OCI-LY3 (cell line): ENCODE results near the gene KCTD16.

Experiments used
- H2AFZ ChIP-seq: fragments of 200-600, 300-600 bp; shearing (Covaris generic); 2 replicates; pipeline ENCODE4 v1.6.0; 2014; ENCODE audit warnings: antibody characterized with exemption, low read depth, low read length
- H3K27ac ChIP-seq: fragments of 200-600, 300-600 bp; sonication (generic); 2 replicates; pipeline ENCODE4 v1.5.1; 2014; ENCODE audit warnings: mild to moderate bottlenecking, low read length, moderate library complexity, mixed read lengths
- H3K27me3 ChIP-seq: fragments of 200-600, 300-600 bp; sonication (generic); 2 replicates; pipeline ENCODE4 v1.6.1; 2014; ENCODE audit warnings: low read depth, low read length, mixed read lengths
- H3K36me3 ChIP-seq: fragments of 200-600, 300-600 bp; sonication (generic); replicated peaks from 2 replicates; pipeline ENCODE3; 2014; ENCODE audit warnings: low read depth, low read length, mixed read lengths
- H3K4me1 ChIP-seq: fragments of 300-600, 200-600 bp; sonication (generic); 2 replicates; pipeline ENCODE4 v1.6.1; 2014; ENCODE audit warnings: low read length, mixed read lengths
- H3K4me2 ChIP-seq: fragments of 200-600, 300-600 bp; sonication (generic); 2 replicates; pipeline ENCODE4 v1.6.1; 2014; ENCODE audit warnings: low read length, mixed read lengths
- H3K4me3 ChIP-seq: fragments of 300-600, 200-600 bp; sonication (generic); 2 replicates; pipeline ENCODE4 v1.5.1; 2014; ENCODE audit warnings: antibody characterized with exemption, mild to moderate bottlenecking, low read length, moderate library complexity
- H3K79me2 ChIP-seq: fragments of 300-600, 200-600 bp; shearing (Covaris generic); 2 replicates; pipeline ENCODE4 v1.6.1; 2014; ENCODE audit warnings: mild to moderate bottlenecking, low read length, mixed read lengths
- H3K9ac ChIP-seq: fragments of 300-600, 200-600 bp; shearing (Covaris generic); 2 replicates; pipeline ENCODE4 v1.6.0; 2014; ENCODE audit warnings: mild to moderate bottlenecking, low read length, moderate library complexity
- H3K9me3 ChIP-seq: fragments of 200-600, 300-600 bp; shearing (Covaris generic); 2 replicates; pipeline ENCODE4 v1.6.1; 2014; ENCODE audit warnings: low read length, mixed read lengths; ENCODE audit not compliant: insufficient read depth
- H4K20me1 ChIP-seq: fragments of 200-600, 300-600 bp; sonication (generic); 2 replicates; pipeline ENCODE4 v1.6.1; 2016; ENCODE audit warnings: low read length, mixed read lengths; ENCODE audit not compliant: insufficient read depth
- CTCF ChIP-seq: fragments of 200-600, 300-600 bp; sonication (generic); IDR thresholded peaks from 2 replicates; pipeline ENCODE4 v1.5.1; 2014; ENCODE audit warnings: antibody characterized with exemption, low read length, low read depth
- EZH2phosphoT487 ChIP-seq: fragments of 200-600 bp; shearing (Covaris generic); IDR thresholded peaks from 2 replicates; pipeline ENCODE4 v1.6.1; 2018; ENCODE audit warnings: antibody characterized with exemption, mixed run types, low read depth

Gene KCTD16

DNA sequence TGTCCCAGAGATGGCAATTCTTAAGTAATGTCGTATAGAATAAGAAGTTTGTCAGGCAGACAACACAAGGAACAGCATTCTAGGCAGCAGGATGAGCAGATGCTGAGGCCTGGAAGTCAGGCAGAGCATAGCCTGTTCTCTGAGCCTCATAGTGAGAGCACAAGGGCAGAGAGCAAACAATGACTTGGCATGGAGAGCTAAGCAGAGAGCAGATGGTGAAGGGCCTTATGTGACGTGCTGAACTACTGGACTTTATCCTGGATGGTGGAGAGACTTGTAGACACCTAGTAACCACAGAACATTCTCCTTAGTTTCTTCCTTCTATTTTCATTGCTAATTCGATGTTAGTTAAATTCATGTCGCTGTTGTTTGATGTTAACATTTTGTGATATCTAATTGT lies 60.1 kb downstream of the KCTD16 start:
- Histone ChIP-seq H3K4me2 (no peak overlapping the region), H3K4me3 (no peak overlapping the region), H3K27me3 (no peaks in the 10 kb centered on the region), H3K79me2 (no peaks in the 10 kb centered on the region), H4K20me1 (no peaks in the 10 kb centered on the region), H3K9me3 (no peaks in the 10 kb centered on the region), H3K4me1 (no peaks in the 10 kb centered on the region), H3K36me3 (no peaks in the 10 kb centered on the region), H3K9ac (no peak overlapping the region), H2AFZ (no peak overlapping the region), H3K27ac (no peak overlapping the region)
- TF ChIP-seq CTCF (no peak), EZH2phosphoT487 (no peak)

DNA sequence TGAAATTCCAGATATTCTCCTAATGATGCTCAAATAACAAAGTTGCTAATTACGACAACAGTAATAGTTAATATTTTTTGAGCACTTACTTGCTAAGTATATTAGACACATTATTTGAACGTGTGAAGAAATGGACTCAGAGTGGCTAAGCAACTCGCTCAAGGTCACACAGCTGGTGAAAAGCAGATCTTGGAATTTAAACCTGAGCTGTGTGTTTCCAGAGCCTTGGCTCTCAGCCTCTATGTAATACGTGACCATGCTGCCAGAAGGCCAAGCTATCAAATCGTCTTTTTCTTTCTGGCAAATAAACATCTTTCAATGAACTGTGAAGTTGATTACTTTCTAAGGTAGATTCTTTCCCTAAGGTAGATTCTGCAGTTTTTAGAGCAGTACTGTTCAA lies 61.6 kb downstream of the KCTD16 start:
- H4K20me1 ChIP-seq, result no peaks in the 10 kb centered on the region
- no peak overlapping the region for H3K9ac ChIP-seq
- H3K4me3 ChIP-seq, result no peak overlapping the region

GRCh38 chr5:144236499-144236898 lies 65.8 kb downstream of the KCTD16 start:
- no peaks in the 10 kb centered on the region for H3K27me3 ChIP-seq
- H3K9ac ChIP-seq, result no peak overlapping the region
- H2AFZ ChIP-seq, result no peak overlapping the region
- H3K9me3 ChIP-seq, result no peaks in the 10 kb centered on the region
- no peaks in the 10 kb centered on the region for H4K20me1 ChIP-seq
- H3K4me2 ChIP-seq, result no peak overlapping the region
- H3K4me3 ChIP-seq, result no peak overlapping the region
- TF ChIP-seq CTCF (no peak), EZH2phosphoT487 (no peak)
- peaks cover 14% of the 10 kb centered on the region for H3K4me1 ChIP-seq
- no peak overlapping the region for H3K27ac ChIP-seq
- no peaks in the 10 kb centered on the region for H3K79me2 ChIP-seq
- no peaks in the 10 kb centered on the region for H3K36me3 ChIP-seq

More for the DNA sequence above, 61.6 kb downstream of the KCTD16 start:
- peaks cover under 1% of the 10 kb centered on the region; the same call in 1 of the 2 replicates for H3K4me1 ChIP-seq
- H3K79me2 ChIP-seq, result no peaks in the 10 kb centered on the region
- H3K9me3 ChIP-seq, result no peaks in the 10 kb centered on the region
- no peaks in the 10 kb centered on the region for H3K27me3 ChIP-seq
- H3K27ac ChIP-seq, result no peak overlapping the region
- no peaks in the 10 kb centered on the region for H3K36me3 ChIP-seq
- H3K4me2 ChIP-seq, result no peak overlapping the region
- H2AFZ ChIP-seq, result no peak overlapping the region
- no peak for TF ChIP-seq EZH2phosphoT487

DNA sequence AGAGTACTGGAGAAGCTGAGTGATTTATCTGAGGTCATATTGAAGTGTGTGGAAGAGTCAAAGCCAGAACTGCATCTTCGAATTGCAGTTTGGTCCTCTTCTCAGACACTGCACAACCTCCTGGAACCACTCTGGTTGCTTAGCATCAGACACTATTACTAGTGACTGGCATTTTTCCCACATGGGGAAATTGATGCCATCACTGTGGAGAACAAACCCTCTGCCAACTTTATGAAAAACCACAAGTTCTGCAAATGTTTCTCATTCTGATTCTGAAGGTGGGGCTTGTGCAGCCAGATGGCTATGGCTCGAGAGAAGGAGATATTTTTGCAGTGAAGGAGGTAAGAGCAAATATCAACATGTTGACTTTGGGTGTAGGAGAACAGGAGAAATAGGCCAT lies 67.2 kb downstream of the KCTD16 start:
- Histone ChIP-seq H3K36me3 (no peaks in the 10 kb centered on the region), H3K27me3 (no peaks in the 10 kb centered on the region), H3K79me2 (no peaks in the 10 kb centered on the region), H3K27ac (no peak overlapping the region), H3K4me3 (no peak overlapping the region), H2AFZ (no peak overlapping the region), H3K9ac (no peak overlapping the region), H3K4me1 (peaks cover 14% of the 10 kb centered on the region), H3K4me2 (peak overlapping the region; percentile 24), H4K20me1 (no peaks in the 10 kb centered on the region), H3K9me3 (no peaks in the 10 kb centered on the region)
- no peak for TF ChIP-seq EZH2phosphoT487
- no peak for TF ChIP-seq CTCF

GRCh38 chr5:144247131-144247530 lies 76.5 kb downstream of the KCTD16 start:
- H2AFZ ChIP-seq, result no peak overlapping the region
- H3K4me2 ChIP-seq, result no peak overlapping the region
- no peaks in the 10 kb centered on the region for H3K79me2 ChIP-seq
- no peaks in the 10 kb centered on the region for H3K36me3 ChIP-seq
- no peaks in the 10 kb centered on the region for H3K4me1 ChIP-seq
- H3K4me3 ChIP-seq, result no peak overlapping the region
- TF ChIP-seq EZH2phosphoT487 (no peak), CTCF (no peak)
- H3K27me3 ChIP-seq, result no peaks in the 10 kb centered on the region
- H4K20me1 ChIP-seq, result no peaks in the 10 kb centered on the region
- H3K9me3 ChIP-seq, result no peaks in the 10 kb centered on the region
- H3K27ac ChIP-seq, result no peak overlapping the region
- no peak overlapping the region for H3K9ac ChIP-seq
